ENCODE measurements around the gene TP53INP2.
A peak's percentile ranks its signal among the peaks of the same experiment; 100 is the strongest.
"Not testable (repeated sequence)": the region's sequence is repeated elsewhere in the genome, so short reads cannot be mapped to it uniquely, and the experiment has no call there.

Gene TP53INP2

GRCh38 chr20:34704177-34705007, at the start of gene TP53INP2:
Gene TP53INP2 (plus strand): TSS chr20:34704344. CDS start chr20:34708740, 4,396 bp downstream.
- peak; percentile 74 for DNase-seq (ENCODE audit: low read depth, low spot score)

GRCh38 chr20:34658654-34659053, 45.5 kb upstream of the TP53INP2 start:
- DNase-seq (ENCODE audit: low read depth, low spot score), result not testable (repeated sequence)

- not testable (repeated sequence) for DNase-seq (ENCODE audit: low read depth, low spot score)
These were observed 42.3 kb upstream of the TP53INP2 start for GRCh38 chr20:34661811-34662210.

- no peak for DNase-seq (ENCODE audit: low read depth, low spot score)
These were observed 40.8 kb upstream of the TP53INP2 start for GRCh38 chr20:34663213-34663943.

GRCh38 chr20:34664751-34665150, 39.4 kb upstream of the TP53INP2 start:
- not testable (repeated sequence) for DNase-seq (ENCODE audit: low read depth, low spot score)

- DNase-seq (ENCODE audit: low read depth, low spot score), result no peak
These were observed 35.0 kb upstream of the TP53INP2 start for GRCh38 chr20:34669094-34669493.

GRCh38 chr20:34673412-34673811, 30.7 kb upstream of the TP53INP2 start:
- DNase-seq (ENCODE audit: low read depth, low spot score), result no peak

GRCh38 chr20:34675561-34675960, 28.6 kb upstream of the TP53INP2 start:
- no peak for DNase-seq (ENCODE audit: low read depth, low spot score)

- DNase-seq (ENCODE audit: low read depth, low spot score), result no peak
These were observed 28.0 kb upstream of the TP53INP2 start for GRCh38 chr20:34675993-34676641.

- DNase-seq (ENCODE audit: low read depth, low spot score), result peak; percentile 94
These were observed 27.3 kb upstream of the TP53INP2 start, which contains the start of gene PIGU for GRCh38 chr20:34676642-34677373. Gene PIGU (minus strand): TSS chr20:34677092. CDS start chr20:34677085, 7 bp downstream.

- no peak for DNase-seq (ENCODE audit: low read depth, low spot score)
These were observed 23.5 kb upstream of the TP53INP2 start for GRCh38 chr20:34680586-34681175.

GRCh38 chr20:34683667-34684066, 20.5 kb upstream of the TP53INP2 start:
- no peak for DNase-seq (ENCODE audit: low read depth, low spot score)

- DNase-seq (ENCODE audit: low read depth, low spot score), result no peak
These were observed 14.7 kb upstream of the TP53INP2 start for GRCh38 chr20:34689486-34689885.

GRCh38 chr20:34691838-34692237, 12.3 kb upstream of the TP53INP2 start:
- DNase-seq (ENCODE audit: low read depth, low spot score), result no peak

- no peak for DNase-seq (ENCODE audit: low read depth, low spot score)
These were observed 10.7 kb upstream of the TP53INP2 start for GRCh38 chr20:34693414-34693813.

GRCh38 chr20:34701405-34702085, 2.6 kb upstream of the TP53INP2 start:
- no peak for DNase-seq (ENCODE audit: low read depth, low spot score)

- no peak for DNase-seq (ENCODE audit: low read depth, low spot score)
These were observed 1.1 kb upstream of the TP53INP2 start for GRCh38 chr20:34703061-34703423.

- DNase-seq (ENCODE audit: low read depth, low spot score), result no peak
These were observed 544 bp upstream of the TP53INP2 start for GRCh38 chr20:34703424-34704176.

GRCh38 chr20:34705008-34705396, 858 bp downstream of the TP53INP2 start:
- DNase-seq (ENCODE audit: low read depth, low spot score), result no peak
